Activated T-cell treated with anti-CD3 and anti-CD28 coated beads, Interleukin-2, amount 50 U/mL, for 4 hours (primary cell): ENCODE measurements around the gene CD69. TPM values are rescaled to one million over a fixed set of nuclear protein-coding genes. Genes with fewer than 3 reads are reported as not detected.
"Not testable (repeated sequence)": the region's sequence is repeated elsewhere in the genome, so short reads cannot be mapped to it uniquely, and the experiment has no call there.

Experiments used
- ATAC-seq, 2 donors: fragments of 200-7000 bp; cut with Tn5 transposase; one replicate each; pipeline ENCODE4 v1.10.0; 2021
- DNase-seq: peaks from one replicate; pipeline ENCODE4 v3.0.0-alpha.2; 2020
- H3K27me3 Mint-ChIP-seq: one replicate; pipeline ENCODE4 v1.8.0; 2021; ENCODE audit warnings: low read depth, mixed read lengths
- H3K36me3 Mint-ChIP-seq: one replicate; pipeline ENCODE4 v1.8.0; 2022; ENCODE audit warnings: mixed read lengths; ENCODE audit not compliant: insufficient read depth
- H3K4me1 Mint-ChIP-seq: one replicate; pipeline ENCODE4 v1.8.0; 2021; ENCODE audit warnings: low read depth, mixed read lengths
- H3K4me3 Mint-ChIP-seq: one replicate; pipeline ENCODE4 v1.8.0; 2021; ENCODE audit warnings: mild to moderate bottlenecking, moderate library complexity, mixed read lengths
- H3K9me3 Mint-ChIP-seq: one replicate; pipeline ENCODE4 v1.8.0; 2021; ENCODE audit warnings: mixed read lengths
- total RNA-seq, 3 donors: library from RNA; stranded (reverse); gene quantifications; one replicate each; pipeline ENCODE4 v1.2.1, GENCODE V29; 2021

CD69 gene
- total RNA-seq, 3 donors from 2014 or later = 253 to 322 (median 318) TPM

- H3K27me3 Mint-ChIP-seq = no peaks in the 10 kb centered on the region
- DNase-seq (peak; percentile 60), ATAC-seq (peak; percentile 79 to 85)
- H3K4me3 Mint-ChIP-seq = peak overlapping the region; percentile 56
- H3K9me3 Mint-ChIP-seq = peaks cover 20% of the 10 kb centered on the region
- H3K4me1 Mint-ChIP-seq = peaks cover 63% of the 10 kb centered on the region
- peaks cover 12% of the 10 kb centered on the region for H3K36me3 Mint-ChIP-seq
These were observed 52.6 kb downstream of the CD69 start for GRCh38 chr12:9707864-9708808.

- Mint-ChIP-seq H3K4me3 (peak overlapping the region; percentile 56), H3K36me3 (peaks cover 12% of the 10 kb centered on the region), H3K9me3 (peaks cover 22% of the 10 kb centered on the region), H3K4me1 (peaks cover 65% of the 10 kb centered on the region), H3K27me3 (no peaks in the 10 kb centered on the region)
- ATAC-seq (no peak), DNase-seq (no peak)
These were observed 53.3 kb downstream of the CD69 start for GRCh38 chr12:9707356-9707755.

- Mint-ChIP-seq H3K27me3 (no peaks in the 10 kb centered on the region), H3K36me3 (peaks cover 12% of the 10 kb centered on the region), H3K4me3 (peak overlapping the region; percentile 28), H3K9me3 (peaks cover 24% of the 10 kb centered on the region), H3K4me1 (peaks cover 68% of the 10 kb centered on the region)
- no peak for DNase-seq
- no peak for ATAC-seq
These were observed 54.5 kb downstream of the CD69 start for GRCh38 chr12:9706086-9706685.

GRCh38 chr12:9704561-9704960 is 56.1 kb downstream of the CD69 start:
- not testable (repeated sequence) for H3K27me3 Mint-ChIP-seq, DNase-seq, ATAC-seq, H3K4me3 Mint-ChIP-seq
- Mint-ChIP-seq H3K4me1 (peaks cover 78% of the 10 kb centered on the region), H3K36me3 (peaks cover 12% of the 10 kb centered on the region), H3K9me3 (peaks cover 29% of the 10 kb centered on the region)

Other genes with a start within 250 kb of the CD69 start
- 1 to 10 TPM in 2 of 3 donors, under 1 TPM in 1; 0.56 to 2.2 (median 1.1) TPM for gene KLRB1, start 153.0 kb downstream of the CD69 start, total RNA-seq
- 100 to 1,000 TPM; 278 to 321 (median 282) TPM for gene CLEC2D, start 91.2 kb downstream of the CD69 start, total RNA-seq
- 10 to 100 TPM in 2 of 3 donors, 1 to 10 TPM in 1; 9.8 to 14.8 (median 12.1) TPM for gene CLECL1, start 27.8 kb downstream of the CD69 start, total RNA-seq
- gene KLRF1, start 66.6 kb upstream of the CD69 start, total RNA-seq = not detected
- gene CLEC2B, start 108.5 kb upstream of the CD69 start, total RNA-seq = 10 to 100 TPM in 1 of 3 donors, 1 to 10 TPM in 2; 8.4 to 13.7 (median 8.9) TPM
- not detected for gene KLRF2, start 120.6 kb upstream of the CD69 start, total RNA-seq
- not detected for gene CLEC2A, start 171.5 kb upstream of the CD69 start, total RNA-seq
- not detected for gene CLEC12A, start 210.5 kb upstream of the CD69 start, total RNA-seq
- gene CLEC1B, start 238.2 kb upstream of the CD69 start, total RNA-seq = not detected
- not detected for gene CLEC12B, start 249.7 kb upstream of the CD69 start, total RNA-seq